Gastroesophageal sphincter (tissue), 4 donors: Measurements from ENCODE around the gene MRPS5. TPM values are rescaled to one million over a fixed set of nuclear protein-coding genes. Genes with fewer than 3 reads are reported as not detected.

Experiments used
- ATAC-seq: fragments of 150-250 bp; one replicate; pipeline ENCODE4 v1.9.1; 2016; ENCODE audit warnings: mild to moderate bottlenecking, moderate library complexity
- H3K27ac ChIP-seq, 4 donors: fragments of 200-600 bp; sonication (generic) in 3 of 4; 1 replicate in 3 of 4; 2 replicates in 1 of 4; pipeline ENCODE4 v1.5.1; 2016 to 2019
- H3K27me3 ChIP-seq: fragments of 200-600 bp; sonication (generic); one replicate; pipeline ENCODE4 v1.5.1; 2019
- H3K36me3 ChIP-seq, 2 donors: fragments of 200-600 bp; sonication (generic); one replicate each; pipeline ENCODE4 v1.5.1; 2019; ENCODE audit warnings: control low read depth in 1 of 2
- H3K4me1 ChIP-seq, 3 donors: fragments of 200-600 bp; sonication (generic); 1 replicate in 2 of 3; 2 replicates in 1 of 3; pipeline ENCODE4 v1.5.1; 2016 to 2019; ENCODE audit warnings: control low read depth in 2 of 3
- H3K4me3 ChIP-seq, 2 donors: fragments of 200-600 bp; sonication (generic); one replicate each; pipeline ENCODE4 v1.5.1; 2019; ENCODE audit warnings: mild to moderate bottlenecking in 1 of 2, moderate library complexity in 1 of 2
- H3K9me3 ChIP-seq, 3 donors: fragments of 200-600 bp; sonication (generic); one replicate each; pipeline ENCODE4 v1.5.1; 2017 to 2019; ENCODE audit warnings: control low read depth in 2 of 3
- CTCF ChIP-seq, 4 experiments: fragments of 200-600 bp in 2 of 4; fragments of 450-650 bp in 2 of 4; sonication (generic) in 1 of 4; IDR thresholded peaks; one replicate each; pipeline ENCODE4 v1.5.1; 2017 to 2019; ENCODE audit warnings: antibody characterized with exemption in 4 of 4, mild to moderate bottlenecking in 2 of 4, moderate library complexity in 2 of 4
- EP300 ChIP-seq: sonication (generic); formaldehyde crosslinking; IDR thresholded peaks from one replicate; pipeline ENCODE4 v1.6.1; 2017; ENCODE audit warnings: antibody characterized with exemption, mild to moderate bottlenecking
- POLR2A ChIP-seq, 2 donors: fragments of 450-650 bp; IDR thresholded peaks; one replicate each; pipeline ENCODE4 v1.6.1; 2017; ENCODE audit warnings: antibody characterized with exemption in 2 of 2, mild to moderate bottlenecking in 2 of 2, moderate library complexity in 1 of 2
- POLR2AphosphoS5 ChIP-seq: sonication (generic); formaldehyde crosslinking; IDR thresholded peaks from one replicate; pipeline ENCODE4 v1.6.1; 2017; ENCODE audit warnings: antibody characterized with exemption
- WGBS, 2 donors: methylation state at CpG; one replicate each; pipeline ENCODE4 v1.1.5; 2018; ENCODE audit warnings: low coverage in 1 of 2; 5-methylcytosine and 5-hydroxymethylcytosine counted together
- total RNA-seq, 4 donors: library from RNA; depleted of rRNA; stranded (reverse); fragments of >200 nt; gene quantifications; one replicate each; pipeline ENCODE4 v1.1.0, GENCODE V29; 2016

MRPS5 gene
- total RNA-seq, 4 donors from 2014 or later = 33.0 to 46.3 (median 41.3) TPM

- Histone ChIP-seq H3K36me3 (peaks cover 0 to 78% of the 10 kb centered on the region in 2 donors), H3K27ac (no peak overlapping the region), H3K4me1 (no peaks in the 10 kb centered on the region), H3K9me3 (peaks cover 2 to 79% (median 3%) of the 10 kb centered on the region in 3 donors), H3K4me3 (no peak overlapping the region), H3K27me3 (no peaks in the 10 kb centered on the region)
- no peak for ATAC-seq
- TF ChIP-seq EP300 = no peak
- TF ChIP-seq CTCF (IDR thresholded peaks at IDR 0.05) = no peak
- TF ChIP-seq POLR2AphosphoS5 = no peak
- no peak for TF ChIP-seq POLR2A (IDR thresholded peaks at IDR 0.05)
- 90 to 100% methylated on average over 1 to 2 of the region's 2 CpGs for WGBS, 2 donors
Observed at GRCh38 chr2:95143838-95144237, 22.2 kb upstream of the MRPS5 start.

GRCh38 chr2:95138702-95139101, 17.1 kb upstream of the MRPS5 start:
- ATAC-seq = no peak
- H3K4me3 ChIP-seq = no peak overlapping the region
- peaks cover 0 to 37% of the 10 kb centered on the region in 2 donors for H3K36me3 ChIP-seq
- H3K27ac ChIP-seq = no peak overlapping the region
- H3K27me3 ChIP-seq = no peaks in the 10 kb centered on the region
- no peaks in the 10 kb centered on the region for H3K4me1 ChIP-seq
- 100% methylated on average over 1 of the region's 1 CpG; no CpG with 5 or more reads in 1 of the 2 donors for WGBS, 2 donors
- TF ChIP-seq CTCF (IDR thresholded peaks at IDR 0.05) = no peak
- TF ChIP-seq POLR2A (IDR thresholded peaks at IDR 0.05) = no peak
- no peak for TF ChIP-seq EP300
- no peak for TF ChIP-seq POLR2AphosphoS5
- peaks cover 0 to 33% (median 0%) of the 10 kb centered on the region in 3 donors for H3K9me3 ChIP-seq

- WGBS, 2 donors = 7 to 19% methylated on average over 2 to 4 of the region's 5 CpGs
- peak overlapping the region; percentile 83 to 93 (median 92) for H3K27ac ChIP-seq
- ATAC-seq = peak; percentile 3
- peaks cover 0 to 4% of the 10 kb centered on the region in 2 donors for H3K36me3 ChIP-seq
- H3K27me3 ChIP-seq = no peaks in the 10 kb centered on the region
- H3K4me1 ChIP-seq = peaks cover 0 to 43% (median 16%) of the 10 kb centered on the region in 3 donors
- no peaks in the 10 kb centered on the region for H3K9me3 ChIP-seq
- peak overlapping the region; percentile 96 to 99 for H3K4me3 ChIP-seq
- TF ChIP-seq CTCF (IDR thresholded peaks at IDR 0.05) (no peak), EP300 (no peak), POLR2AphosphoS5 (no peak), POLR2A (IDR thresholded peaks at IDR 0.05) (no peak)
Observed at GRCh38 chr2:95122197-95122551, 566 bp upstream of the MRPS5 start.

GRCh38 chr2:95121093-95121406, 558 bp downstream of the MRPS5 start:
- ATAC-seq = no peak
- H3K4me1 ChIP-seq = peaks cover 0 to 45% (median 16%) of the 10 kb centered on the region in 3 donors
- WGBS, 2 donors = 0% methylated on average over 8 to 9 of the region's 11 CpGs
- H3K27me3 ChIP-seq = no peaks in the 10 kb centered on the region
- no peaks in the 10 kb centered on the region for H3K9me3 ChIP-seq
- TF ChIP-seq POLR2A (IDR thresholded peaks at IDR 0.05) (no peak), POLR2AphosphoS5 (no peak), CTCF (IDR thresholded peaks at IDR 0.05) (no peak), EP300 (no peak)
- H3K4me3 ChIP-seq = peak overlapping the region; percentile 96 to 99
- H3K36me3 ChIP-seq = peaks cover 0 to 11% of the 10 kb centered on the region in 2 donors
- peak overlapping the region; percentile 83 to 93 (median 92) for H3K27ac ChIP-seq

GRCh38 chr2:95115418-95115817, 6.2 kb downstream of the MRPS5 start:
- TF ChIP-seq CTCF (IDR thresholded peaks at IDR 0.05) = peak in 3 of 4 experiments; percentile 55 to 76 (median 61)
- no peak for TF ChIP-seq EP300
- TF ChIP-seq POLR2AphosphoS5 = no peak
- TF ChIP-seq POLR2A (IDR thresholded peaks at IDR 0.05) = no peak
- no peak overlapping the region for H3K27ac ChIP-seq
- peaks cover 3 to 57% of the 10 kb centered on the region in 2 donors for H3K36me3 ChIP-seq
- H3K4me3 ChIP-seq = no peak overlapping the region
- ATAC-seq = peak; percentile 79
- H3K9me3 ChIP-seq = no peaks in the 10 kb centered on the region
- peaks cover 0 to 42% (median 10%) of the 10 kb centered on the region in 3 donors for H3K4me1 ChIP-seq
- H3K27me3 ChIP-seq = no peaks in the 10 kb centered on the region
- 7 to 12% methylated on average over 5 to 7 of the region's 7 CpGs for WGBS, 2 donors
